SK-N-SH treated with all-trans-retinoic acid at 6 μM for 48 hours (cell line): ENCODE results near the gene SP3.

Experiments used
- ATAC-seq: fragments of 200-7000 bp; cut with Tn5 transposase; 3 replicates; pipeline ENCODE4 v1.9.1; 2020; ENCODE audit warnings: mild to moderate bottlenecking, moderate library complexity
- ARNTL ChIP-seq: fragments of 450-650 bp; formaldehyde crosslinking; IDR thresholded peaks from 2 replicates; pipeline ENCODE4 v1.5.0; 2020; ENCODE audit warnings: low read depth, mild to moderate bottlenecking, moderate library complexity, borderline replicate concordance
- BACH2 ChIP-seq: fragments of 250-450 bp; sonication (Bioruptor Pico); IDR thresholded peaks from 2 replicates; pipeline ENCODE4 v1.9.0; 2021; ENCODE audit warnings: mild to moderate bottlenecking, borderline replicate concordance
- CSRNP3 ChIP-seq: fragments of 250-450 bp; sonication (Bioruptor Pico); IDR thresholded peaks from 2 replicates; pipeline ENCODE4 v1.5.1; 2021; ENCODE audit warnings: mild to moderate bottlenecking, moderate library complexity
- ESRRG ChIP-seq: fragments of 250-450 bp; sonication (Bioruptor Pico); IDR thresholded peaks from 2 replicates; pipeline ENCODE4 v1.6.1; 2021; ENCODE audit warnings: mild to moderate bottlenecking
- GLIS3 ChIP-seq: fragments of 250-450 bp; sonication (Bioruptor Pico); IDR thresholded peaks from 2 replicates; pipeline ENCODE4 v1.5.0; 2020; ENCODE audit warnings: mild to moderate bottlenecking, moderate library complexity
- ISL1 ChIP-seq: fragments of 250-450 bp; sonication (Bioruptor Pico); IDR thresholded peaks from 2 replicates; pipeline ENCODE4 v2.1.2; 2022; ENCODE audit warnings: mild to moderate bottlenecking, moderate library complexity
- OSR1 ChIP-seq: fragments of 250-450 bp; sonication (Bioruptor Pico); IDR thresholded peaks from 2 replicates; pipeline ENCODE4 v1.8.0; 2022; ENCODE audit warnings: moderate library complexity, mild to moderate bottlenecking, inconsistent platforms
- PATZ1 ChIP-seq: fragments of 250-450 bp; sonication (Bioruptor Pico); IDR thresholded peaks from 2 replicates; pipeline ENCODE4 v1.8.0; 2020; ENCODE audit warnings: mild to moderate bottlenecking, moderate library complexity, borderline replicate concordance
- POU6F1 ChIP-seq: fragments of 250-450 bp; sonication (Bioruptor Pico); IDR thresholded peaks from 2 replicates; pipeline ENCODE4 v1.8.0; 2021; ENCODE audit warnings: low read depth, mild to moderate bottlenecking, moderate library complexity, borderline replicate concordance
- PPARA ChIP-seq: fragments of 250-450 bp; sonication (Bioruptor Pico); IDR thresholded peaks from 2 replicates; pipeline ENCODE4 v1.5.0; 2020; ENCODE audit warnings: mild to moderate bottlenecking, borderline replicate concordance
- SNAI2 ChIP-seq: fragments of 250-450 bp; sonication (Bioruptor Pico); IDR thresholded peaks from 2 replicates; pipeline ENCODE4 v1.5.0; 2020; ENCODE audit warnings: mild to moderate bottlenecking, moderate library complexity
- TCF4 ChIP-seq: fragments of 250-450 bp; sonication (Bioruptor Pico); IDR thresholded peaks from 2 replicates; pipeline ENCODE4 v1.8.0; 2021; ENCODE audit warnings: mild to moderate bottlenecking, moderate library complexity, borderline replicate concordance
- ZC3H10 ChIP-seq: fragments of 250-450 bp; sonication (Bioruptor Pico); IDR thresholded peaks from 2 replicates; pipeline ENCODE4 v1.5.1; 2021; ENCODE audit warnings: mild to moderate bottlenecking, moderate library complexity
- ZFP30 ChIP-seq: fragments of 450-650 bp; formaldehyde crosslinking; IDR thresholded peaks from 2 replicates; pipeline ENCODE4 v1.5.0; 2022; ENCODE audit warnings: mild to moderate bottlenecking, moderate library complexity
- ZNF565 ChIP-seq: fragments of 450-650 bp; formaldehyde crosslinking; conservative IDR thresholded peaks from 2 replicates; pipeline ENCODE4 v1.5.0; 2020; ENCODE audit warnings: low read depth, mild to moderate bottlenecking, moderate library complexity
- TF ChIP-seq, protein P1 (sequence below): fragments of 250-450 bp; sonication (Bioruptor Pico); IDR thresholded peaks from 2 replicates; pipeline ENCODE4 v1.5.1; 2020; ENCODE audit warnings: low read depth, mild to moderate bottlenecking, moderate library complexity

SP3 gene

GRCh38 chr2:173959358-173959884 is 5.8 kb downstream of the SP3 start (continued):
- no peak for TF ChIP-seq BACH2 (CRISPR knock-in tag)
- TF ChIP-seq, protein P1, sequence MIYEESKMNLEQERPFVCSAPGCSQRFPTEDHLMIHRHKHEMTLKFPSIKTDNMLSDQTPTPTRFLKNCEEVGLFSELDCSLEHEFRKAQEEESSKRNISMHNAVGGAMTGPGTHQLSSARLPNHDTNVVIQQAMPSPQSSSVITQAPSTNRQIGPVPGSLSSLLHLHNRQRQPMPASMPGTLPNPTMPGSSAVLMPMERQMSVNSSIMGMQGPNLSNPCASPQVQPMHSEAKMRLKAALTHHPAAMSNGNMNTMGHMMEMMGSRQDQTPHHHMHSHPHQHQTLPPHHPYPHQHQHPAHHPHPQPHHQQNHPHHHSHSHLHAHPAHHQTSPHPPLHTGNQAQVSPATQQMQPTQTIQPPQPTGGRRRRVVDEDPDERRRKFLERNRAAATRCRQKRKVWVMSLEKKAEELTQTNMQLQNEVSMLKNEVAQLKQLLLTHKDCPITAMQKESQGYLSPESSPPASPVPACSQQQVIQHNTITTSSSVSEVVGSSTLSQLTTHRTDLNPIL (CRISPR knock-in tag): no peak
- no peak for TF ChIP-seq ARNTL (CRISPR knock-in tag)

DNA sequence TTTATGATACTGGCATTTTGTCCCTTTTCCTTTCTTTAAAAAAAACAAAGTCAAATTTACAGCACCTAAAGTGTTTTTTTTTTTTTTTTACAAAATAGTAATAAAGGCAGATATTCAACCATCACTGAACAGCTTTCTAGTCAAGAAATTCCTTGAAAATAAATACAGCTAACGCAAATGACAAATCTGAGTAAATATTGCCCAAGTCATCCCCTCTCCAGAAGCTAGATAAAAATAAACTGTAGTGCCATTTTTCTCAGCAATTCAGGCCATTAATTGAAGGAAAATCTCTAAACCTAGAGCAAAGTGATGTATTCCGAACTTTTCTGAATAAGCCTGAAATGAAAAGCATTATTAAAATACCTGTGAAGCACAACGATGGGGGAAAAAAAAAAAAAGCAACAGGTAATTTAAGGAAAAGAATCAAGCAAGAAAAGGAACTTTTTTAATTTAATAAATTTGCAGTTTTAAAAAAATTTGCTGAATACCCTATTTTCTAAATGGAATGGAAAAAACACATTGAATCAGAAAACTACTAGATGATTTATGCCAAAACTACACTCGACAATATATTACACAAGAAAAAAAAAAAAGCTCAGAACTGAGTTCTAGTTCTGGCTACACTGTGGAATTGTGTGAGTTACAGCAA is 6.9 kb downstream of the SP3 start:
- TF ChIP-seq SNAI2 (no peak), ISL1 (CRISPR knock-in tag) (no peak), POU6F1 (no peak), CSRNP3 (CRISPR knock-in tag) (no peak), ZC3H10 (CRISPR knock-in tag) (no peak), BACH2 (CRISPR knock-in tag) (no peak), ARNTL (CRISPR knock-in tag) (no peak), ESRRG (CRISPR knock-in tag) (no peak), GLIS3 (CRISPR knock-in tag) (no peak), PPARA (CRISPR knock-in tag) (no peak)
- TF ChIP-seq, protein P1 (CRISPR knock-in tag): no peak
- ATAC-seq: no peak

DNA sequence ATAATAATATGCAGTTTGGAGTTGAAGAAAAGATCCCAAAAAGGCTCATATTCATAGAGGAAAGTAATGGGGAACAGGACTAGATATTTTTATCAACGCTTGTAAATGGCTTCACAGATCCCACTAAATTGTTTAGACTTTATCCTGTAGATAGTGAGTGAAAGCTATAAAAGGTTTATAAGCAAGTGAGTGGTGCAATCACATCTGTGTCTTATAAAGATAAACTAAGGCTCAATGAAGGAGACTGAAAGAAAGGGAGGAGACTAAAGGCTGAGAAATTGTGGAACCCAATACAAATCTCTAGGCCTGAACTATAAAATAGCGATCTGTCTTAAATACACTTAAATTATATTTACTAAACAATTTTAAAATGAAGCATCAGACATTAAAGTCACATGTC is 7.7 kb downstream of the SP3 start:
- TF ChIP-seq POU6F1 (no peak), BACH2 (CRISPR knock-in tag) (no peak), PATZ1 (no peak), ZFP30 (CRISPR knock-in tag) (no peak), ZNF565 (CRISPR knock-in tag) (no peak), ARNTL (CRISPR knock-in tag) (no peak), TCF4 (no peak)
- TF ChIP-seq, protein P1 (CRISPR knock-in tag): no peak

DNA sequence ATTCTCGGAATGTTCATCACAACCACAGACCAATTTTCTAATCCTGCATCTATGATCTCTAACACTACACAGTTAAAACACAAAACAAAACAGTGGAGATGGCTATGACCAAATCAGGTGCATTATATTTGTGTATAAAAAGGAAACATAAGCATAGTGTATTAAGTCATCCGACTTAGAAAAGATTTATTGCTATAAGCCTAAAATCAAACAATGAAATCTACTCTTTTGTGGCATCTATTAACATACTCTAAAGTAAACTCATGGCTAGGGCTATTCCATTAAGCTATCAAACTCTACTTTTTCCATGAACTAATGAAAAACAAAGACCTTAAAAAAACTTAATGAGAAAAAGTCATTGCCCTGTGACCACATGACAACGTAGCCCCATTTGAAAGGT is 8.7 kb downstream of the SP3 start:
- no peak for ATAC-seq

More for the DNA sequence above, 7.7 kb downstream of the SP3 start:
- ATAC-seq: no peak

More for the DNA sequence above, 8.7 kb downstream of the SP3 start:
- TF ChIP-seq ISL1 (CRISPR knock-in tag): 0 out of 2 replicates have a peak, but pooled peaks have one; percentile 26
- no peak for TF ChIP-seq OSR1 (CRISPR knock-in tag)
